Thyroid gland (tissue), 4 donors: ENCODE data around the gene CFAP251.

Experiments used
- CTCF ChIP-seq, 6 experiments: fragments of 200-600 bp in 3 of 6; fragments of 450-650 bp in 3 of 6; sonication (generic) in 3 of 6; IDR thresholded peaks; one replicate each; pipeline ENCODE4 v1.5.1; 2016 to 2019; ENCODE audit warnings: antibody characterized with exemption in 6 of 6, mild to moderate bottlenecking in 2 of 6, inconsistent platforms in 1 of 6, moderate library complexity in 1 of 6
- POLR2A ChIP-seq, 2 donors: fragments of 450-650 bp; IDR thresholded peaks; one replicate each; pipeline ENCODE4 v1.6.1; 2017; ENCODE audit warnings: antibody characterized with exemption in 2 of 2, mild to moderate bottlenecking in 2 of 2, moderate library complexity in 1 of 2

DNA sequence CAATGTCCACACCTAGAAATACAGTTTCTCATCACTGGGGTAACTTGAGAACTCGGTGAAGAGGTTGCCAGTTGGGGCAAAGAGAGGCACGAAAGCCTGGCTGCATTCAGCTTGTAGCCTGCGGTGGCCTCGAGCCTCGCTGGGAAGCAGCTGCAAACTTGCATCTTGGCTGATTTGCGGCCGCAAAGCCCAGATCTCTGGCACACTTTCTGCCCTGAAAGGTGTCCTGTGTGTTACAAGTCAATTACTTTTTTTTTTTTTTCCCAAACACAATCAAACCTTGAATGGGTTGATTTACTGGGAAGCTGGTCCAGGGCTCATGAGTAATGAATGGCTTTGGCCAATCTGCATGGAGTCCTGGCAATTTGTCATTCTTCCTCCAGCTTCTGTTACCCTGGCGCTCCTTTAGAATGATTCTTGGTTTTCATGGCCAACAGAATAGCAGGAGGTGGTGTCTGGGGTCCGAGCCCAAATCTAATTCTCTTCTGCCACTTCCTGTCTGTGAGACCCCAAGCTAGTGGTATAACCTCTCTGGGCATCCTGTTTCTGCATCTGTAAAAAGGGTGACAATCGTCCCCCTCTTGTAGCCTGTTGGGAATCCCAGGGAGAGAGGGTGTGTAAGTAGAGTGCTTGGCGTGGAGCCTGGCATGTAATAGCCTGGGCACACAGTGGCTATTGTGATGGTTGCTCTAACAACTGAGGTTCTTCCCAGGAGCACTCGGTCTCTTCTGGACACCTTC is 109.9 kb downstream of the CFAP251 start:
- TF ChIP-seq CTCF (IDR thresholded peaks at IDR 0.05) (no peak), POLR2A (IDR thresholded peaks at IDR 0.05) (no peak)
